MM.1S (cell line): ENCODE measurements around the gene NFKB1.

ENCODE experiments used
- DNase-seq: peaks from one replicate; pipeline ENCODE4 v3.0.0-alpha.2; 2015
- H2AFZ ChIP-seq: fragments of 300-600 bp; sonication (generic); 2 replicates; pipeline ENCODE4 v1.6.0; 2016; ENCODE audit warnings: antibody characterized with exemption, low read length
- H3F3A ChIP-seq: fragments of 300-600 bp; sonication (generic); 2 replicates; pipeline ENCODE4 v1.6.1; 2016; ENCODE audit warnings: mild to moderate bottlenecking, antibody characterized with exemption, low read length, moderate library complexity, mixed read lengths; ENCODE audit not compliant: insufficient read depth
- H3K27ac ChIP-seq: fragments of 300-600 bp; sonication (generic); 2 replicates; pipeline ENCODE4 v1.5.1; 2016; ENCODE audit warnings: mild to moderate bottlenecking, low read length
- H3K27me3 ChIP-seq: fragments of 300-600 bp; sonication (generic); replicated peaks from 2 replicates; pipeline ENCODE4 v1.6.0; 2016; ENCODE audit warnings: low read length; ENCODE audit not compliant: insufficient read depth
- H3K36me3 ChIP-seq: fragments of 300-600 bp; sonication (generic); replicated peaks from 2 replicates; pipeline ENCODE4 v1.6.1; 2016; ENCODE audit warnings: mild to moderate bottlenecking, low read length, mixed read lengths; ENCODE audit not compliant: insufficient read depth
- H3K4me1 ChIP-seq: fragments of 300-600 bp; sonication (generic); 2 replicates; pipeline ENCODE4 v1.6.1; 2016; ENCODE audit warnings: low read length, mixed read lengths
- H3K4me2 ChIP-seq: fragments of 300-600 bp; sonication (generic); 2 replicates; pipeline ENCODE4 v1.6.0; 2016; ENCODE audit warnings: low read depth, low read length
- H3K4me3 ChIP-seq: fragments of 300-600 bp; sonication (generic); 2 replicates; pipeline ENCODE4 v1.5.1; 2016; ENCODE audit warnings: low read length, mixed read lengths
- H3K79me2 ChIP-seq: fragments of 300-600 bp; sonication (generic); 2 replicates; pipeline ENCODE4 v1.6.1; 2016; ENCODE audit warnings: mixed run types, low read length, mixed read lengths
- H3K9ac ChIP-seq: fragments of 300-600 bp; sonication (generic); 2 replicates; pipeline ENCODE4 v1.6.1; 2016; ENCODE audit warnings: low read length, mixed read lengths
- H3K9me2 ChIP-seq: fragments of 300-600 bp; sonication (generic); replicated peaks from 2 replicates; pipeline ENCODE4 v1.6.1; 2016; ENCODE audit warnings: mild to moderate bottlenecking, low read length, mixed read lengths; ENCODE audit not compliant: insufficient read depth
- H3K9me3 ChIP-seq: fragments of 300-600 bp; sonication (generic); replicated peaks from 2 replicates; pipeline ENCODE4 v1.6.1; 2016; ENCODE audit warnings: mild to moderate bottlenecking, low read length, mixed read lengths; ENCODE audit not compliant: insufficient read depth
- H4K20me1 ChIP-seq: fragments of 300-600 bp; sonication (generic); 2 replicates; pipeline ENCODE4 v1.6.1; 2016; ENCODE audit warnings: mild to moderate bottlenecking, low read length, moderate library complexity, mixed read lengths; ENCODE audit not compliant: insufficient read depth
- EZH2 ChIP-seq: fragments of 300-600 bp; sonication (generic); optimal IDR thresholded peaks from 2 replicates; pipeline ENCODE3; 2017; ENCODE audit warnings: low read depth, mild to moderate bottlenecking, antibody characterized with exemption, low read length, mixed read lengths
- EZH2phosphoT487 ChIP-seq: fragments of 300-600 bp; sonication (generic); IDR thresholded peaks from 2 replicates; pipeline ENCODE4 v1.6.1; 2018; ENCODE audit warnings: antibody characterized with exemption, low read length
- TF ChIP-seq, protein P1 (sequence below): fragments of 300-600 bp; sonication (generic); IDR thresholded peaks from 2 replicates; pipeline ENCODE4 v1.5.1; 2016; ENCODE audit warnings: antibody characterized with exemption, low read length, mixed read lengths

NFKB1 gene

DNA sequence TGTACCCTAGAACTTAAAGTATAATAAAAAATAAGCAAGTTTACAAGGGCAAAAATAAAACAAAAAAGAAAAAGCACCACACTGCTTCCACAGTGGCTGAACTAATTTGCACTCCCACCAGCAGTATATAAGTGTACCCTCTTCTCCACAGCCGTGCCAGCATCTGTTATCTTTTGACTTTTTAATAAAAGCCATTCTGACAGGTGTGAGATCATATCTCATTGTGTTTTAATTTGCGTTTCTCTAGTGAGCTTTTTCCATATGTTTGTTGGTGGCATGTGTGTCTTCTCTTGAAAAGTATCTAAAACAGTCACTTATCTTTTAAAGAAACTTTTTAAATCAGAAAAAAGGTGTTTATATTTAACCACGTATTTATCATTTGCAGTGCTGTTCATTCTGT is 71.3 kb downstream of the NFKB1 start:
- H3K4me2 ChIP-seq, result no peak overlapping the region
- TF ChIP-seq EZH2 (no peak), EZH2phosphoT487 (no peak)
- TF ChIP-seq, protein P1, sequence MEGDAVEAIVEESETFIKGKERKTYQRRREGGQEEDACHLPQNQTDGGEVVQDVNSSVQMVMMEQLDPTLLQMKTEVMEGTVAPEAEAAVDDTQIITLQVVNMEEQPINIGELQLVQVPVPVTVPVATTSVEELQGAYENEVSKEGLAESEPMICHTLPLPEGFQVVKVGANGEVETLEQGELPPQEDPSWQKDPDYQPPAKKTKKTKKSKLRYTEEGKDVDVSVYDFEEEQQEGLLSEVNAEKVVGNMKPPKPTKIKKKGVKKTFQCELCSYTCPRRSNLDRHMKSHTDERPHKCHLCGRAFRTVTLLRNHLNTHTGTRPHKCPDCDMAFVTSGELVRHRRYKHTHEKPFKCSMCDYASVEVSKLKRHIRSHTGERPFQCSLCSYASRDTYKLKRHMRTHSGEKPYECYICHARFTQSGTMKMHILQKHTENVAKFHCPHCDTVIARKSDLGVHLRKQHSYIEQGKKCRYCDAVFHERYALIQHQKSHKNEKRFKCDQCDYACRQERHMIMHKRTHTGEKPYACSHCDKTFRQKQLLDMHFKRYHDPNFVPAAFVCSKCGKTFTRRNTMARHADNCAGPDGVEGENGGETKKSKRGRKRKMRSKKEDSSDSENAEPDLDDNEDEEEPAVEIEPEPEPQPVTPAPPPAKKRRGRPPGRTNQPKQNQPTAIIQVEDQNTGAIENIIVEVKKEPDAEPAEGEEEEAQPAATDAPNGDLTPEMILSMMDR, result no peak
- no peaks in the 10 kb centered on the region for H3K27me3 ChIP-seq
- no peak overlapping the region for H3K9ac ChIP-seq
- H3K4me1 ChIP-seq, result no peaks in the 10 kb centered on the region
- peaks cover 6% of the 10 kb centered on the region; the same call in 1 of the 2 replicates for H3K36me3 ChIP-seq
- H3K79me2 ChIP-seq, result peaks cover 49% of the 10 kb centered on the region
- DNase-seq, result no peak
- no peaks in the 10 kb centered on the region for H3F3A ChIP-seq
- H2AFZ ChIP-seq, result no peak overlapping the region
- H4K20me1 ChIP-seq, result no peaks in the 10 kb centered on the region
- no peak overlapping the region for H3K27ac ChIP-seq
- H3K9me3 ChIP-seq, result no peaks in the 10 kb centered on the region
- H3K9me2 ChIP-seq, result no peaks in the 10 kb centered on the region
- no peak overlapping the region for H3K4me3 ChIP-seq

DNA sequence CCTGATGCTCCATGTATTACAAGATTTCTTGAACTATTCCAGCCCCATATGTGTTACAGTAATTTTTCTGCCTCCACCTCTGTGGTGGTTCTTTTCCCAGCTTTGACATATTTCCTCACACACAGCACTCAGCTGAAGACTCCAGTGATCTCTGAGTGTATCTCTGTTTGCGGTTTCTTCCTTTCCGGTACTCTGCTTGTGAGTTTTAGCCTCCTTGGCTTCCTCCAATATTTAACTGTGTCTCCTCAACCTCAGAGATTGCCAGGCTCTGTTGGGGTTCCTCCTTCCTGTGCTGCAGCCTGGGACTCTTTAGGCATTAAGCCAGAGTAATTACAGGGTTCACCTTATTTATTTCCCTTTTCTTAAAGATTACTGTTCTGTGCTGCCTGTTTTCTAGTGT is 73.2 kb downstream of the NFKB1 start:
- no peak for TF ChIP-seq EZH2phosphoT487
- TF ChIP-seq, protein P1, result no peak
- no peak for TF ChIP-seq EZH2
- H3K4me3 ChIP-seq, result no peak overlapping the region
- no peak for DNase-seq
- H3K36me3 ChIP-seq, result peaks cover 8% of the 10 kb centered on the region; the same call in 1 of the 2 replicates
- H3K9me3 ChIP-seq, result no peaks in the 10 kb centered on the region
- no peaks in the 10 kb centered on the region for H3F3A ChIP-seq
- no peak overlapping the region for H2AFZ ChIP-seq
- H3K9me2 ChIP-seq, result no peaks in the 10 kb centered on the region
- no peaks in the 10 kb centered on the region for H3K27me3 ChIP-seq
- H3K4me1 ChIP-seq, result no peaks in the 10 kb centered on the region
- no peaks in the 10 kb centered on the region for H4K20me1 ChIP-seq
- H3K27ac ChIP-seq, result no peak overlapping the region
- H3K9ac ChIP-seq, result no peak overlapping the region
- H3K4me2 ChIP-seq, result no peak overlapping the region
- peaks cover 44% of the 10 kb centered on the region for H3K79me2 ChIP-seq

DNA sequence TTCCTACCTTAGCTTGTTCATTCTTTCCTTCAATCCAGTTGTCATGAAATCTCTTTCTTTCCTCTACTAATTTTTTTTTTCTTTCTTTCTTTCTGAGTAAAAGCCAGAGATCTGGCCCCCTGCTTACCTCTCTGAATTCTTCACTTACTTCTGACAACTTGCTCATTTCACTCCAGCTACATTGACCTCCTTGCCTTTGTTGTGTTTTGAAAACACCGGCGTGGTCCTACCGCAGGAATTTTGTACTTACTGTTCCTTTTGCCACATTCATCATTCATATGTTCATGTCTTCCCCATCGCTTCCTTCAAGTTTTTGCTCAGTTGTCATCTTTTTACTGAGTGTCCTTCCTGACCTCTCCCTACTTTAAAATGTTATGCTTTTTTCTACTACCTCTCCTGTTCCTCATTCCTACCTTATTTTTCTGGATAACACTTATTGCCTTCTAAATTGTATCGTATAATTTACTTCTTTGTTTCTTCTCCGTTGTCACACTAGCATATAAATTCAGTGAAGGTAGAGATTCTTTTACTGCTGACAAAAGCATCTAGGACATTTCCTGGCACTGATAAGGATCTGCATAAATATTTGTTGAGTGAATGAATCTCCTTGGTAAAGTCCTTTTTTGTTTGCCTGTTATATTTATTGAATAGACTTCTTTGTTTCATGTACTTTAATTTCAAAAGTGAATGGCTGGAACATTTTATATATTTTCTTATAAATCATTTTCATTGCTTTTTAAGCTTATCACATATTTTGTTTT is 74.4 kb downstream of the NFKB1 start:
- H4K20me1 ChIP-seq, result no peaks in the 10 kb centered on the region
- TF ChIP-seq EZH2 (no peak), EZH2phosphoT487 (no peak)
- TF ChIP-seq, protein P1, result no peak
- H3K79me2 ChIP-seq, result peaks cover 34% of the 10 kb centered on the region
- no peaks in the 10 kb centered on the region for H3K9me2 ChIP-seq
- no peaks in the 10 kb centered on the region for H3F3A ChIP-seq
- H3K27me3 ChIP-seq, result no peaks in the 10 kb centered on the region
- H3K9ac ChIP-seq, result no peak overlapping the region
- no peak overlapping the region for H3K4me2 ChIP-seq
- H2AFZ ChIP-seq, result no peak overlapping the region
- no peak for DNase-seq
- H3K4me3 ChIP-seq, result no peak overlapping the region
- H3K27ac ChIP-seq, result no peak overlapping the region
- H3K4me1 ChIP-seq, result no peaks in the 10 kb centered on the region
- H3K36me3 ChIP-seq, result peaks cover 3% of the 10 kb centered on the region; the same call in 1 of the 2 replicates
- H3K9me3 ChIP-seq, result no peaks in the 10 kb centered on the region
